Activated B cell treated with CpG ODN at 0.5 μM for 24 hours (primary cell): Measurements from ENCODE around the gene APOA5. TPM values are rescaled to one million over a fixed set of nuclear protein-coding genes. Genes with fewer than 3 reads are reported as not detected.
A peak's percentile ranks its signal among the peaks of the same experiment; 100 is the strongest.

Experiments used
- ATAC-seq: fragments of 200-7000 bp; cut with Tn5 transposase; one replicate; pipeline ENCODE4 v1.10.0; 2021; ENCODE audit warnings: low read depth, mild to moderate bottlenecking, moderate library complexity
- CTCF ChIA-PET: fragments of 350-600 bp; sonication (Branson Sonifier 250); formaldehyde crosslinking; loops from one replicate; lab custom pipeline; 2021; ENCODE audit warnings: antibody characterized with exemption; lab: Charles Lee
- POLR2A ChIA-PET: fragments of 350-600 bp; sonication (Branson Sonifier 250); formaldehyde crosslinking; loops from one replicate; lab custom pipeline; 2021; ENCODE audit warnings: antibody characterized with exemption; lab: Charles Lee
- DNase-seq: peaks from one replicate; pipeline ENCODE4 v3.0.0; 2022
- H3K27ac Mint-ChIP-seq: one replicate; pipeline ENCODE4 v1.8.0; 2020; ENCODE audit warnings: mixed read lengths
- H3K27me3 Mint-ChIP-seq: one replicate; pipeline ENCODE4 v1.8.0; 2021; ENCODE audit warnings: mixed read lengths
- H3K36me3 Mint-ChIP-seq: one replicate; pipeline ENCODE4 v1.8.0; 2021; ENCODE audit warnings: low read depth, mixed read lengths
- H3K4me1 Mint-ChIP-seq: one replicate; pipeline ENCODE4 v1.8.0; 2021; ENCODE audit warnings: mixed read lengths
- H3K4me3 Mint-ChIP-seq: one replicate; pipeline ENCODE4 v1.8.0; 2020; ENCODE audit warnings: mild to moderate bottlenecking, mixed read lengths
- H3K9me3 Mint-ChIP-seq: one replicate; pipeline ENCODE4 v1.8.0; 2020; ENCODE audit warnings: mixed read lengths
- CTCF ChIP-seq: fragments of 200-600 bp; IDR thresholded peaks from one replicate; pipeline ENCODE4 v1.8.0; 2022; ENCODE audit warnings: antibody characterized with exemption, mild to moderate bottlenecking
- intact Hi-C: fragments of 100-400 bp; cut with micrococcal nuclease; formaldehyde crosslinking; loops from one replicate; pipeline ENCODE4 v1.15.1; 2024
- total RNA-seq: library from RNA; stranded (reverse); gene quantifications from 2 replicates; pipeline ENCODE4 v1.2.3, GENCODE V29; 2022

APOA5 gene
- total RNA-seq, 1 donor from 2014 or later: not detected

GRCh38 chr11:116782728-116783127 is 9.0 kb downstream of the APOA5 start:
- ChIA-PET POLR2A (interaction anchor here (0.5 kb wide), 1 partner anchor 348 kb away, joined by 4 read pairs; no protein-coding TSS in a partner anchor), CTCF (no interaction called here)
- DNase-seq (no peak), ATAC-seq (no peak)
- Mint-ChIP-seq H3K27me3 (no peaks in the 10 kb centered on the region), H3K9me3 (no peaks in the 10 kb centered on the region), H3K36me3 (peaks cover 92% of the 10 kb centered on the region), H3K4me1 (peaks cover 17% of the 10 kb centered on the region), H3K4me3 (no peak overlapping the region), H3K27ac (no peak overlapping the region)
- intact Hi-C loops: no loop called here
- no peak for TF ChIP-seq CTCF

- ATAC-seq (no peak), DNase-seq (no peak)
- Mint-ChIP-seq H3K4me3 (no peak overlapping the region), H3K36me3 (peaks cover 74% of the 10 kb centered on the region), H3K27me3 (no peaks in the 10 kb centered on the region), H3K27ac (no peak overlapping the region), H3K4me1 (peaks cover 12% of the 10 kb centered on the region), H3K9me3 (no peaks in the 10 kb centered on the region)
- ChIA-PET CTCF (interaction anchor here (1.1 kb wide), 1 partner anchor 10 kb away, joined by 3 read pairs; no protein-coding TSS in a partner anchor), POLR2A (interaction anchor here (1.0 kb wide), 1 partner anchor 9 kb away, joined by 3 read pairs; the partner anchor contains the start of gene ZPR1)
- TF ChIP-seq CTCF: no peak
- intact Hi-C loops: no loop called here
Observed at GRCh38 chr11:116778556-116778955, 13.1 kb downstream of the APOA5 start.

- H3K27me3 Mint-ChIP-seq: no peaks in the 10 kb centered on the region
- CTCF ChIA-PET: no interaction called here
- TF ChIP-seq CTCF: no peak
- H3K27ac Mint-ChIP-seq: no peak overlapping the region
- no peaks in the 10 kb centered on the region for H3K9me3 Mint-ChIP-seq
- peaks cover 15% of the 10 kb centered on the region for H3K4me1 Mint-ChIP-seq
- POLR2A ChIA-PET: interaction anchor here (7.4 kb wide), 1 partner anchor 10 kb away, joined by 52 read pairs; the partner anchor contains the start of gene ZPR1
- intact Hi-C loops: no loop called here
- H3K36me3 Mint-ChIP-seq: peaks cover 65% of the 10 kb centered on the region
- H3K4me3 Mint-ChIP-seq: no peak overlapping the region
- no peak for ATAC-seq
- no peak for DNase-seq
Observed at GRCh38 chr11:116777056-116777455, 14.6 kb downstream of the APOA5 start.

GRCh38 chr11:116776522-116776984 is 15.1 kb downstream of the APOA5 start:
- H3K9me3 Mint-ChIP-seq: no peaks in the 10 kb centered on the region
- CTCF ChIA-PET: no interaction called here

GRCh38 chr11:116775975-116776374 is 15.7 kb downstream of the APOA5 start:
- Mint-ChIP-seq H3K27ac (peak overlapping the region; percentile 32), H3K36me3 (peaks cover 54% of the 10 kb centered on the region), H3K9me3 (no peaks in the 10 kb centered on the region), H3K4me3 (no peak overlapping the region), H3K27me3 (no peaks in the 10 kb centered on the region), H3K4me1 (peaks cover 26% of the 10 kb centered on the region)
- CTCF ChIA-PET: no interaction called here
- POLR2A ChIA-PET: interaction anchor here (0.6 to 7.4 kb wide), 3 partner anchors 8 to 160 kb away, joined by 4 to 52 read pairs (median 8); partner anchors contain the start of gene ZPR1
- intact Hi-C loops: no loop called here
- no peak for DNase-seq
- TF ChIP-seq CTCF: no peak
- no peak for ATAC-seq

More at GRCh38 chr11:116776522-116776984, 15.1 kb downstream of the APOA5 start:
- POLR2A ChIA-PET: interaction anchor here (7.4 kb wide), 1 partner anchor 10 kb away, joined by 52 read pairs; the partner anchor contains the start of gene ZPR1
- H3K27ac Mint-ChIP-seq: no peak overlapping the region
- H3K4me1 Mint-ChIP-seq: peaks cover 20% of the 10 kb centered on the region
- intact Hi-C loops: no loop called here
- DNase-seq (no peak), ATAC-seq (no peak)
- peaks cover 60% of the 10 kb centered on the region for H3K36me3 Mint-ChIP-seq
- H3K27me3 Mint-ChIP-seq: no peaks in the 10 kb centered on the region
- no peak for TF ChIP-seq CTCF
- H3K4me3 Mint-ChIP-seq: no peak overlapping the region
